Measurements from ENCODE around the gene FKBP2. TPM values are rescaled to one million over a fixed set of nuclear protein-coding genes. Genes with fewer than 3 reads are reported as not detected.

The FKBP2 gene
- polyA plus RNA-seq, 1 donor (not counting 4 experiments of a cell fraction or from before 2014, with no cell fraction given): 40.3 TPM

DNA sequence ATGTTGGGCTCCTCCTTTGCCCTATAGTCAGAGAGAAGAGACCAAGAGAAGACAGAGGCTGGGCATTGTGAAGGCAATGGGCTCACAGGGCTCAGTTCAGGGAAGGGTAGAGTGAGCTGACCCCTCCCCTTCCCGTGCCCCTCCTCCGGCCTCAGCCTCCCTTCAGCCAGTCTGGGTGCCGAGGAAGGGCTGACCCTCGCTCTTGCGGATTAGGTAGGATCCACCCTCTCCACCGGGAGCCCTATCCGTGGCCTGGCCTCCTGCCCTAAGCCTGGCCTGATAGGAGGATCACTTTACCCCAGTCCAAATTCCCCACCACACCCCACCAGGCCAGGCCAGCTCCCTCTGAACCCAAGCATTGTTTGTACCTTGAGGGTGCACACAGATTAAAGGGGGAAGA is 7.7 kb downstream of the FKBP2 start:
- H3K4me1 ChIP-seq (ENCODE audit: control insufficient read depth, extremely low read depth, insufficient read depth, low read length): peaks cover 34% of the 10 kb centered on the region

DNA sequence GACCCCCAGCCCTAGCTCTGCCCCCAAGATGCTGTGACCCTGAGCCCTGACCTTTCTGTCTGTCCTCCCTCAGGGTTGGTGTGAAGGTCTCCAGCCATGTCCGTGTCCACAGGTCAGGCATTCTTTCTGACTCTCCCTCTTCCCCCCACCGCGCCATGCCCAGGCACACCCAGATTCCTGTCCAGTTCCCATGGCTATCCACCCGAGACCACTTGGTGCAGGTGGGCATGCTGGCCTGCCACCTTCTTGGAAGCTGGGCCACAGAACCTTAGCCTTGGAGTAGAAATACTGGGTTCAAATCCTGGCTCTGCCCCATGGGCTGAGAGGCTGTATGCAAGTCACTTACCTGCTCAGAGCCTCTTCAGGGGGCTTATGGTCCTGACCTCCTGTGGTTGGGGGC is 8.1 kb downstream of the FKBP2 start:
- no peak for DNase-seq (ENCODE audit: low read depth, low spot score)
- H3K27me3 ChIP-seq (ENCODE audit: control insufficient read depth, extremely low read depth, insufficient read depth, low read length): no peaks in the 10 kb centered on the region
- H3K4me3 ChIP-seq (ENCODE audit: control insufficient read depth in 2 of 3, extremely low read depth in 1 of 3, insufficient read depth in 2 of 3, low read depth in 1 of 3, low read length in 3 of 3): no peak overlapping the region
- peaks cover 8% of the 10 kb centered on the region for H4K20me1 ChIP-seq (ENCODE audit: control insufficient read depth, extremely low read depth, insufficient read depth, low read length)
- no peak for TF ChIP-seq EZH2 (IDR thresholded peaks at IDR 0.05; ENCODE audit: low read length)
- TF ChIP-seq, protein P1, sequence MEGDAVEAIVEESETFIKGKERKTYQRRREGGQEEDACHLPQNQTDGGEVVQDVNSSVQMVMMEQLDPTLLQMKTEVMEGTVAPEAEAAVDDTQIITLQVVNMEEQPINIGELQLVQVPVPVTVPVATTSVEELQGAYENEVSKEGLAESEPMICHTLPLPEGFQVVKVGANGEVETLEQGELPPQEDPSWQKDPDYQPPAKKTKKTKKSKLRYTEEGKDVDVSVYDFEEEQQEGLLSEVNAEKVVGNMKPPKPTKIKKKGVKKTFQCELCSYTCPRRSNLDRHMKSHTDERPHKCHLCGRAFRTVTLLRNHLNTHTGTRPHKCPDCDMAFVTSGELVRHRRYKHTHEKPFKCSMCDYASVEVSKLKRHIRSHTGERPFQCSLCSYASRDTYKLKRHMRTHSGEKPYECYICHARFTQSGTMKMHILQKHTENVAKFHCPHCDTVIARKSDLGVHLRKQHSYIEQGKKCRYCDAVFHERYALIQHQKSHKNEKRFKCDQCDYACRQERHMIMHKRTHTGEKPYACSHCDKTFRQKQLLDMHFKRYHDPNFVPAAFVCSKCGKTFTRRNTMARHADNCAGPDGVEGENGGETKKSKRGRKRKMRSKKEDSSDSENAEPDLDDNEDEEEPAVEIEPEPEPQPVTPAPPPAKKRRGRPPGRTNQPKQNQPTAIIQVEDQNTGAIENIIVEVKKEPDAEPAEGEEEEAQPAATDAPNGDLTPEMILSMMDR (optimal IDR thresholded peaks at IDR 0.05 in 1 of 3, IDR thresholded peaks at IDR 0.05 in 1 of 3, conservative IDR thresholded peaks at IDR 0.05 in 1 of 3; ENCODE audit: extremely low read depth in 1 of 3, insufficient read depth in 2 of 3, low read length in 3 of 3): no peak
- peaks cover 45% of the 10 kb centered on the region for H3K79me2 ChIP-seq (ENCODE audit: control insufficient read depth, insufficient read depth, low read length)
- H3K4me2 ChIP-seq (ENCODE audit: control insufficient read depth, extremely low read depth, insufficient read depth, low read depth, low read length): no peak overlapping the region
- H3K9me1 ChIP-seq (ENCODE audit: control insufficient read depth, extremely low read depth, insufficient read depth, low read length): no peaks in the 10 kb centered on the region
- dilution Hi-C loops (cut with MboI; ENCODE audit: extremely low pct_ligation_motif_present, low sequenced_read_pairs): no loop called here
- H3K4me1 ChIP-seq (ENCODE audit: control insufficient read depth, extremely low read depth, insufficient read depth, low read length): peaks cover 31% of the 10 kb centered on the region
- no peak overlapping the region for H2AFZ ChIP-seq (ENCODE audit: control insufficient read depth, low read length)
- FAIRE-seq: no peak
- no peak overlapping the region for H3K9ac ChIP-seq (ENCODE audit: control insufficient read depth, extremely low read depth, insufficient read depth, low read length)
- peaks cover 4 to 12% of the 10 kb centered on the region in 2 experiments for H3K36me3 ChIP-seq (ENCODE audit: control insufficient read depth in 2 of 2, extremely low read depth in 1 of 2, insufficient read depth in 2 of 2, low read length in 2 of 2)
- H3K9me3 ChIP-seq (ENCODE audit: control insufficient read depth, low read depth, low read length): no peaks in the 10 kb centered on the region
- H3K27ac ChIP-seq (ENCODE audit: control insufficient read depth, insufficient read depth, low read length): no peak overlapping the region

More for the DNA sequence above, 7.7 kb downstream of the FKBP2 start:
- FAIRE-seq (no peak), DNase-seq (ENCODE audit: low read depth, low spot score) (no peak)
- Histone ChIP-seq H3K27ac (ENCODE audit: control insufficient read depth, insufficient read depth, low read length) (no peak overlapping the region), H3K4me3 (ENCODE audit: control insufficient read depth in 2 of 3, extremely low read depth in 1 of 3, insufficient read depth in 2 of 3, low read depth in 1 of 3, low read length in 3 of 3) (no peak overlapping the region), H3K36me3 (ENCODE audit: control insufficient read depth in 2 of 2, extremely low read depth in 1 of 2, insufficient read depth in 2 of 2, low read length in 2 of 2) (peaks cover 4 to 15% of the 10 kb centered on the region in 2 experiments), H3K9me3 (ENCODE audit: control insufficient read depth, low read depth, low read length) (no peaks in the 10 kb centered on the region), H3K27me3 (ENCODE audit: control insufficient read depth, extremely low read depth, insufficient read depth, low read length) (no peaks in the 10 kb centered on the region), H3K4me2 (ENCODE audit: control insufficient read depth, extremely low read depth, insufficient read depth, low read depth, low read length) (no peak overlapping the region), H3K9me1 (ENCODE audit: control insufficient read depth, extremely low read depth, insufficient read depth, low read length) (no peaks in the 10 kb centered on the region), H3K79me2 (ENCODE audit: control insufficient read depth, insufficient read depth, low read length) (peaks cover 41% of the 10 kb centered on the region), H3K9ac (ENCODE audit: control insufficient read depth, extremely low read depth, insufficient read depth, low read length) (no peak overlapping the region), H4K20me1 (ENCODE audit: control insufficient read depth, extremely low read depth, insufficient read depth, low read length) (peaks cover 8% of the 10 kb centered on the region), H2AFZ (ENCODE audit: control insufficient read depth, low read length) (no peak overlapping the region)
- no peak for TF ChIP-seq EZH2 (IDR thresholded peaks at IDR 0.05; ENCODE audit: low read length)
- TF ChIP-seq, protein P1 (optimal IDR thresholded peaks at IDR 0.05 in 1 of 3, IDR thresholded peaks at IDR 0.05 in 1 of 3, conservative IDR thresholded peaks at IDR 0.05 in 1 of 3; ENCODE audit: extremely low read depth in 1 of 3, insufficient read depth in 2 of 3, low read length in 3 of 3): no peak
- dilution Hi-C loops (cut with MboI; ENCODE audit: extremely low pct_ligation_motif_present, low sequenced_read_pairs): no loop called here

Measured in keratinocyte (primary cell).